DOHH2 (cell line): ENCODE measurements around the gene MAN1B1.

ENCODE experiments used
- H3F3A ChIP-seq: fragments of 200-600 bp; sonication (generic), shearing (Covaris generic); 2 replicates; pipeline ENCODE4 v1.6.0; 2016; ENCODE audit warnings: antibody characterized with exemption, mild to moderate bottlenecking; ENCODE audit not compliant: control insufficient read depth, insufficient read depth
- H3K27ac ChIP-seq: fragments of 200-600 bp; sonication (generic); 2 replicates; pipeline ENCODE4 v1.5.1; 2014; ENCODE audit warnings: low read depth, mild to moderate bottlenecking, low read length, moderate library complexity
- H3K27me3 ChIP-seq: fragments of 200-600 bp; sonication (generic); 2 replicates; pipeline ENCODE4 v1.6.1; 2014; ENCODE audit warnings: mild to moderate bottlenecking, low read length, mixed read lengths; ENCODE audit not compliant: control insufficient read depth
- H3K36me3 ChIP-seq: fragments of 200-600 bp; sonication (generic); 2 replicates; pipeline ENCODE4 v1.6.1; 2014; ENCODE audit warnings: mild to moderate bottlenecking, low read length, moderate library complexity, mixed read lengths; ENCODE audit not compliant: control insufficient read depth
- H3K4me1 ChIP-seq: fragments of 200-600 bp; sonication (generic); 2 replicates; pipeline ENCODE4 v1.6.1; 2014; ENCODE audit warnings: mild to moderate bottlenecking, low read length, mixed read lengths; ENCODE audit not compliant: control insufficient read depth
- H3K4me2 ChIP-seq: fragments of 200-600 bp; sonication (generic); 2 replicates; pipeline ENCODE4 v1.6.0; 2014; ENCODE audit warnings: mild to moderate bottlenecking, low read length, moderate library complexity
- H3K4me3 ChIP-seq: fragments of 200-600 bp; sonication (generic); 2 replicates; pipeline ENCODE4 v1.5.1; 2014; ENCODE audit warnings: mild to moderate bottlenecking, low read length, mixed read lengths
- H3K79me2 ChIP-seq: fragments of 200-600 bp; sonication (generic); 2 replicates; pipeline ENCODE4 v1.6.1; 2014; ENCODE audit warnings: mild to moderate bottlenecking, low read length, mixed read lengths; ENCODE audit not compliant: control insufficient read depth
- H3K9me2 ChIP-seq: fragments of 200-600 bp; sonication (generic); replicated peaks from 2 replicates; pipeline ENCODE4 v1.6.1; 2014; ENCODE audit warnings: mild to moderate bottlenecking, low read length, mixed read lengths; ENCODE audit not compliant: control insufficient read depth
- H3K9me3 ChIP-seq: fragments of 200-600 bp; sonication (generic); 2 replicates; pipeline ENCODE4 v1.6.1; 2014; ENCODE audit warnings: antibody characterized with exemption, low read length, mixed read lengths; ENCODE audit not compliant: control insufficient read depth, insufficient read depth
- H4K20me1 ChIP-seq: fragments of 200-600 bp; sonication (generic); 2 replicates; pipeline ENCODE4 v1.6.0; 2014; ENCODE audit warnings: low read depth, mild to moderate bottlenecking, antibody characterized with exemption, low read length, moderate library complexity; ENCODE audit not compliant: control insufficient read depth, insufficient read depth
- EZH2phosphoT487 ChIP-seq: fragments of 200-600 bp; sonication (generic); IDR thresholded peaks from 2 replicates; pipeline ENCODE4 v1.6.1; 2017; ENCODE audit warnings: borderline replicate concordance, mild to moderate bottlenecking, antibody characterized with exemption, low read length, moderate library complexity, mixed read lengths
- TF ChIP-seq, protein P1 (sequence below): fragments of 200-600 bp; sonication (generic); IDR thresholded peaks from one replicate; pipeline ENCODE4 v1.5.1; 2014; ENCODE audit warnings: antibody characterized with exemption, mild to moderate bottlenecking, low read depth, low read length; ENCODE audit not compliant: poor library complexity, severe bottlenecking

Gene MAN1B1

DNA sequence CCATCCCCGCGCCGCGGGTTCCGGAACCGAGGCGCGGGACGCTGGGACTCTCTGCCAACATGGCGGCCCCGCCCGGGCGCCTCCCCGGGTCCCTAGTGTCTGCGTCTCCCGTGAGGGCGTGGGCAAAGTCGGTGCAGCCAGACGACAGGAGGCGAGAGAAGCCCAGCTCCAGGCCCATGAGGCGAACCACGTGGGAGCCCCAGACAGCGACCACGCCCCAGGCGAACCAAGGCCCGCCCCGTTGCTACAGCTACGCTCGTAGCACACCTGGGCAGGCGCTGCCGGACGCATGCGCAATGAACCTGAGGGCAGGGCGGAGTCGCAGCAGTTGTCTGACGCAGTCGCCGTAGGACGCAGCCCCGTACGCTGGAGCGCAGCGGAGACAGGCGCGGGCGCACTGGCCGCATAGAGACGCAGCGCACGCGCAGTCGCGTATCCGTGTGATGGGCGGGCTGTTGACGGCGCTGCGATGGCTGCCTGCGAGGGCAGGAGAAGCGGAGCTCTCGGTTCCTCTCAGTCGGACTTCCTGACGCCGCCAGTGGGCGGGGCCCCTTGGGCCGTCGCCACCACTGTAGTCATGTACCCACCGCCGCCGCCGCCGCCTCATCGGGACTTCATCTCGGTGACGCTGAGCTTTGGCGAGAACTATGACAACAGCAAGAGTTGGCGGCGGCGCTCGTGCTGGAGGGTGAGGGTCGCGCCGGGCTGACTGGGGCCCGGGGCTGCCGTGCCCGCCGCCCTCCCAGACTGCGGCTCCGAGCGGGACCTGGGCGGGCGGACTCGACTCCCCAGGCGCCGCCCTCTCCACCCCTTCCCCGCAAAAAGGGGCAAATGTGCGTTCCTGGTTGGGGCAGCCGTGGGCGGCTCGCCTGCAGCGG is at the start of gene MAN1B1:
MAN1B1 (plus strand) TSS at position 455 of the 878 bp plus-strand sequence; CDS start at position 470, 15 bp downstream.
- H3K9me2 ChIP-seq, result no peaks in the 10 kb centered on the region
- TF ChIP-seq, protein P1, sequence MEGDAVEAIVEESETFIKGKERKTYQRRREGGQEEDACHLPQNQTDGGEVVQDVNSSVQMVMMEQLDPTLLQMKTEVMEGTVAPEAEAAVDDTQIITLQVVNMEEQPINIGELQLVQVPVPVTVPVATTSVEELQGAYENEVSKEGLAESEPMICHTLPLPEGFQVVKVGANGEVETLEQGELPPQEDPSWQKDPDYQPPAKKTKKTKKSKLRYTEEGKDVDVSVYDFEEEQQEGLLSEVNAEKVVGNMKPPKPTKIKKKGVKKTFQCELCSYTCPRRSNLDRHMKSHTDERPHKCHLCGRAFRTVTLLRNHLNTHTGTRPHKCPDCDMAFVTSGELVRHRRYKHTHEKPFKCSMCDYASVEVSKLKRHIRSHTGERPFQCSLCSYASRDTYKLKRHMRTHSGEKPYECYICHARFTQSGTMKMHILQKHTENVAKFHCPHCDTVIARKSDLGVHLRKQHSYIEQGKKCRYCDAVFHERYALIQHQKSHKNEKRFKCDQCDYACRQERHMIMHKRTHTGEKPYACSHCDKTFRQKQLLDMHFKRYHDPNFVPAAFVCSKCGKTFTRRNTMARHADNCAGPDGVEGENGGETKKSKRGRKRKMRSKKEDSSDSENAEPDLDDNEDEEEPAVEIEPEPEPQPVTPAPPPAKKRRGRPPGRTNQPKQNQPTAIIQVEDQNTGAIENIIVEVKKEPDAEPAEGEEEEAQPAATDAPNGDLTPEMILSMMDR, result no peak
- TF ChIP-seq EZH2phosphoT487, result no peak
- H3K36me3 ChIP-seq, result peaks cover 29% of the 10 kb centered on the region
- H3K27ac ChIP-seq, result peak within 1 kb of the TSS; percentile 58
- H3K4me1 ChIP-seq, result peaks cover 22% of the 10 kb centered on the region
- H3K9me3 ChIP-seq, result no peaks in the 10 kb centered on the region
- peak within 1 kb of the TSS; percentile 99 for H3K4me2 ChIP-seq
- no peaks in the 10 kb centered on the region for H3K27me3 ChIP-seq
- peak within 1 kb of the TSS; percentile 93 for H3K4me3 ChIP-seq
- peaks cover 3% of the 10 kb centered on the region; the same call in 1 of the 2 replicates for H3F3A ChIP-seq
- H4K20me1 ChIP-seq, result no peaks in the 10 kb centered on the region
- peaks cover 17% of the 10 kb centered on the region for H3K79me2 ChIP-seq

DNA sequence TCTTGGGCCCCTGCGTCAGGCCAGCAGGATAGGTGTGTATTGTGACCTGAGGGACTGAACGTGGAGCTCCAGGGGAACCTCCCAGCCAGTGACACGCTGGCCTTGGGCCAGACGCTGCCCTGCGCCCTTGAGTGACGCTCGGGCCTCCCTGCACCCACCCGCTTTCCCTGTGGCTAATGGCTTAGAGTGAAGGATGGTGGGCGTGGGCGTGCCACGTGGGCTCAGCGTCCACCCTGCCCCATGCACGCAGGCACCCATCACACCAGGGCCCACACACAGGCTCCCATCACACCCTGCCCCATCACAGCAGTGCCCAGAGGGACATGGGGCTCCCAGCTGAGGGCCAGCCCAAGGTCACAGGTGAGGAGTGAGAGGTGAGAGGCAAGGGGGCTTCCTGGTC is 49.8 kb upstream of the MAN1B1 start:
- H3K27me3 ChIP-seq, result peaks cover 25% of the 10 kb centered on the region
- H3K9me3 ChIP-seq, result no peaks in the 10 kb centered on the region
- no peaks in the 10 kb centered on the region for H3K36me3 ChIP-seq
- TF ChIP-seq, protein P1, result no peak
- no peak for TF ChIP-seq EZH2phosphoT487
- H3K27ac ChIP-seq, result no peak overlapping the region
- no peak overlapping the region for H3K4me2 ChIP-seq
- no peaks in the 10 kb centered on the region for H3K79me2 ChIP-seq
- no peaks in the 10 kb centered on the region for H3F3A ChIP-seq
- H3K4me3 ChIP-seq, result no peak overlapping the region
- peaks cover 19% of the 10 kb centered on the region for H3K4me1 ChIP-seq
- H4K20me1 ChIP-seq, result 0 out of 2 replicates have a peak, but pooled peaks cover 3% of the 10 kb centered on the region
- no peaks in the 10 kb centered on the region for H3K9me2 ChIP-seq

DNA sequence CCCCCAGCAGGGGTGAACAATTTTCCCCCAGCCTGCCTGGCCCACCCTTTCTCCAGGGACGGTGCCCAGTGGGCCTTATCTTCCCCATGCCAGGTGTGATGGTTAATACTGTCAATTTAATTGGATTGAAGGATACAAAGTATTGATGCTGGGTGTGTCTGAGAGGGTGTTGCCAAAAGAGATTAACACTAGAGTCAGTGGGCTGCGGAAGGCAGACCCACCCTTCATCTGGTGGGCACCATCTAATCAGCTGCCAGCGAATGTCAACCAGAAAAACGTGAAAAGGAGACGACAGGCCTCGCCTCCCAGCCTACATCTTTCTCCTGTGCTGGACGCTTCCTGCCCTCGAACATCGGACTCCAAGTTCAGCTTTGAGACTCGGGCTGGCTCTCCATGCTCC is 49.3 kb upstream of the MAN1B1 start:
- Histone ChIP-seq H3K79me2 (no peaks in the 10 kb centered on the region), H3K36me3 (no peaks in the 10 kb centered on the region), H3F3A (no peaks in the 10 kb centered on the region), H4K20me1 (0 out of 2 replicates have a peak, but pooled peaks cover 3% of the 10 kb centered on the region), H3K4me3 (no peak overlapping the region), H3K4me2 (no peak overlapping the region), H3K4me1 (peaks cover 14% of the 10 kb centered on the region), H3K27me3 (peaks cover 25% of the 10 kb centered on the region), H3K9me2 (no peaks in the 10 kb centered on the region), H3K9me3 (no peaks in the 10 kb centered on the region), H3K27ac (no peak overlapping the region)
- no peak for TF ChIP-seq EZH2phosphoT487
- TF ChIP-seq, protein P1, result no peak
